HK-2 (cell line): ENCODE data around the gene SLC25A29.
"Not testable (repeated sequence)": the region's sequence is repeated elsewhere in the genome, so short reads cannot be mapped to it uniquely, and the experiment has no call there.

ENCODE experiments used
- DNase-seq: peaks from one replicate; pipeline ENCODE4 v3.0.0-alpha.2; 2018; ENCODE audit not compliant: unreplicated experiment

SLC25A29 gene

GRCh38 chr14:100306101-100306997 lies at the start of gene SLC25A29:
Gene SLC25A29, minus strand, starts transcription at chr14:100306444. Its CDS starts 212 bp downstream, at chr14:100306232.
- peak; percentile 83 for DNase-seq

GRCh38 chr14:100350986-100351385 lies 44.7 kb upstream of the SLC25A29 start:
- no peak for DNase-seq

- no peak for DNase-seq
Observed at GRCh38 chr14:100350276-100350926, 44.2 kb upstream of the SLC25A29 start.

- no peak for DNase-seq
Observed at GRCh38 chr14:100348784-100349685, 42.8 kb upstream of the SLC25A29 start.

GRCh38 chr14:100348253-100348729 lies 42.0 kb upstream of the SLC25A29 start:
- DNase-seq: no peak

- no peak for DNase-seq
Observed at GRCh38 chr14:100346306-100347091, 40.3 kb upstream of the SLC25A29 start.

- no peak for DNase-seq
Observed at GRCh38 chr14:100345711-100346110, 39.5 kb upstream of the SLC25A29 start.

- not testable (repeated sequence) for DNase-seq
Observed at GRCh38 chr14:100344657-100345056, 38.4 kb upstream of the SLC25A29 start.

- DNase-seq: not testable (repeated sequence)
Observed at GRCh38 chr14:100342826-100343225, 36.6 kb upstream of the SLC25A29 start.

GRCh38 chr14:100342195-100342594 lies 36.0 kb upstream of the SLC25A29 start:
- no peak for DNase-seq

GRCh38 chr14:100341301-100342031 lies 35.2 kb upstream of the SLC25A29 start:
- DNase-seq: peak; percentile 37

- DNase-seq: no peak
Observed at GRCh38 chr14:100340423-100340813, 34.2 kb upstream of the SLC25A29 start.

GRCh38 chr14:100339766-100340422 lies 33.6 kb upstream of the SLC25A29 start:
- DNase-seq: no peak

GRCh38 chr14:100336618-100337530 lies 30.6 kb upstream of the SLC25A29 start:
- DNase-seq: no peak

GRCh38 chr14:100334904-100335303 lies 28.7 kb upstream of the SLC25A29 start:
- DNase-seq: no peak

GRCh38 chr14:100333827-100334226 lies 27.6 kb upstream of the SLC25A29 start:
- no peak for DNase-seq

GRCh38 chr14:100333311-100333710 lies 27.1 kb upstream of the SLC25A29 start:
- no peak for DNase-seq

GRCh38 chr14:100332797-100333196 lies 26.6 kb upstream of the SLC25A29 start:
- no peak for DNase-seq
